PC-3 (cell line): Measurements from ENCODE around the gene KCNG2. TPM values are rescaled to one million over a fixed set of nuclear protein-coding genes. Genes with fewer than 3 reads are reported as not detected.

Experiments
- ATAC-seq: fragments of 200-7000 bp; cut with Tn5 transposase; 2 replicates; pipeline ENCODE4 v1.9.1; 2020; ENCODE audit warnings: mild to moderate bottlenecking, moderate library complexity
- BruUV-seq: library from RNA; stranded (reverse); fragments of 400-500 nt; replicated peaks from 2 replicates; lab custom pipeline; 2021; lab: Mats Ljungman, UMichigan
- CTCF ChIA-PET: fragments of 300-600 bp; sonication (Branson Sonifier 250); formaldehyde crosslinking; loops from one replicate; lab custom pipeline; 2022; ENCODE audit warnings: antibody characterized with exemption; lab: Charles Lee
- POLR2A ChIA-PET: fragments of 300-600 bp; sonication (Branson Sonifier 250); formaldehyde crosslinking; loops from one replicate; lab custom pipeline; 2022; ENCODE audit warnings: antibody characterized with exemption; ENCODE audit not compliant: unreplicated experiment; lab: Charles Lee
- DNase-seq: peaks from one replicate; pipeline ENCODE4 v3.0.0-alpha.2; 2015
- H2AFZ ChIP-seq: fragments of 300-600 bp; sonication (generic); 2 replicates; pipeline ENCODE4 v1.6.0; 2016; ENCODE audit warnings: antibody characterized with exemption, low read length
- H3F3A ChIP-seq: fragments of 300-600 bp; sonication (generic); one replicate; pipeline ENCODE4 v1.6.0; 2017; ENCODE audit warnings: antibody characterized with exemption, low read length, control low read depth, mild to moderate bottlenecking; ENCODE audit not compliant: unreplicated experiment
- H3K27ac ChIP-seq: fragments of 300-600 bp; sonication (generic); 2 replicates; pipeline ENCODE4 v1.5.1; 2016; ENCODE audit warnings: mild to moderate bottlenecking, low read length
- H3K27me3 ChIP-seq: fragments of 300-600 bp; sonication (generic); 2 replicates; pipeline ENCODE4 v1.6.1; 2016; ENCODE audit warnings: low read length, mixed read lengths
- H3K36me3 ChIP-seq: fragments of 300-600 bp; sonication (generic); 2 replicates; pipeline ENCODE4 v1.6.1; 2016; ENCODE audit warnings: low read depth, mixed run types, low read length, mixed read lengths
- H3K4me1 ChIP-seq: fragments of 300-600 bp; sonication (generic); 2 replicates; pipeline ENCODE4 v1.5.1; 2016; ENCODE audit warnings: low read length; ENCODE audit not compliant: insufficient read depth
- H3K4me2 ChIP-seq: fragments of 300-600 bp; sonication (generic); 2 replicates; pipeline ENCODE4 v1.6.0; 2016; ENCODE audit warnings: low read length
- H3K4me3 ChIP-seq: fragments of 300-600 bp; sonication (generic); 2 replicates; pipeline ENCODE4 v1.5.1; 2016; ENCODE audit warnings: mild to moderate bottlenecking, low read length, mixed read lengths
- H3K79me2 ChIP-seq: fragments of 300-600 bp; sonication (generic); 2 replicates; pipeline ENCODE4 v1.6.1; 2017; ENCODE audit warnings: low read length, mixed read lengths
- H3K9ac ChIP-seq: fragments of 300-600 bp; sonication (generic); 2 replicates; pipeline ENCODE4 v1.6.0; 2016; ENCODE audit warnings: mild to moderate bottlenecking, low read length
- H3K9me2 ChIP-seq: fragments of 300-600 bp; sonication (generic); replicated peaks from 2 replicates; pipeline ENCODE4 v1.6.1; 2016; ENCODE audit warnings: mixed run types, low read length, mixed read lengths
- H3K9me3 ChIP-seq: fragments of 300-600 bp; sonication (generic); 2 replicates; pipeline ENCODE4 v1.6.1; 2016; ENCODE audit warnings: low read length, mixed read lengths
- H4K20me1 ChIP-seq: fragments of 300-600 bp; sonication (generic); 2 replicates; pipeline ENCODE4 v1.6.1; 2016; ENCODE audit warnings: low read length, mixed read lengths
- CTCF ChIP-seq: fragments of 300-600 bp; sonication (generic); conservative IDR thresholded peaks from 2 replicates; pipeline ENCODE4 v1.5.1; 2017; ENCODE audit warnings: antibody characterized with exemption, low read depth, mild to moderate bottlenecking, low read length
- EZH2 ChIP-seq: fragments of 300-600 bp; sonication (generic); IDR thresholded peaks from one replicate; pipeline ENCODE4 v1.6.1; 2017; ENCODE audit warnings: antibody characterized with exemption, mild to moderate bottlenecking, low read length; ENCODE audit not compliant: unreplicated experiment
- EZH2phosphoT487 ChIP-seq: fragments of 300-600 bp; sonication (generic); IDR thresholded peaks from 2 replicates; pipeline ENCODE4 v1.6.1; 2018; ENCODE audit warnings: mild to moderate bottlenecking, antibody characterized with exemption, low read length, borderline replicate concordance
- intact Hi-C: fragments of 100-400 bp; cut with micrococcal nuclease; formaldehyde crosslinking; loops from 2 replicates; pipeline ENCODE4 v1.9.0; 2023
- total RNA-seq: library from RNA; depleted of rRNA; stranded (reverse); fragments of >200 nt; gene quantifications from 2 replicates; pipeline ENCODE4 v1.2.3, GENCODE V29; 2014

Gene KCNG2
- total RNA-seq, 1 experiment from 2014 or later: not detected

- no peak overlapping the region for H3K4me3 ChIP-seq
- DNase-seq: no peak
- H3K4me2 ChIP-seq: no peak overlapping the region
- no peaks in the 10 kb centered on the region for H3K79me2 ChIP-seq
- intact Hi-C loops: no loop called here
- no peak overlapping the region for H3K27ac ChIP-seq
- H3F3A ChIP-seq: no peaks in the 10 kb centered on the region
- H3K36me3 ChIP-seq: no peaks in the 10 kb centered on the region
- no peak for TF ChIP-seq EZH2phosphoT487
- no peak for TF ChIP-seq CTCF
- no peak for TF ChIP-seq EZH2
- H3K4me1 ChIP-seq: no peaks in the 10 kb centered on the region
- BruUV-seq: no TSS peak
- no peaks in the 10 kb centered on the region for H4K20me1 ChIP-seq
- ATAC-seq: no peak
- CTCF ChIA-PET: no interaction called here
- peaks cover 19% of the 10 kb centered on the region; the same call in 1 of the 2 replicates for H3K9me3 ChIP-seq
- H2AFZ ChIP-seq: no peak overlapping the region
- POLR2A ChIA-PET: no interaction called here
- no peaks in the 10 kb centered on the region for H3K9me2 ChIP-seq
- H3K27me3 ChIP-seq: no peaks in the 10 kb centered on the region
- no peak overlapping the region for H3K9ac ChIP-seq
Observed at GRCh38 chr18:79900610-79901570, 103.2 kb downstream of the KCNG2 start.

GRCh38 chr18:79901665-79902064, 103.9 kb downstream of the KCNG2 start:
- no peaks in the 10 kb centered on the region for H3K4me1 ChIP-seq
- no peak for ATAC-seq
- POLR2A ChIA-PET: no interaction called here
- no peaks in the 10 kb centered on the region for H4K20me1 ChIP-seq
- no peak for DNase-seq
- no peaks in the 10 kb centered on the region for H3K27me3 ChIP-seq
- no peak overlapping the region for H3K4me3 ChIP-seq
- no peak overlapping the region for H2AFZ ChIP-seq
- TF ChIP-seq EZH2 (no peak), EZH2phosphoT487 (no peak), CTCF (no peak)
- H3F3A ChIP-seq: peaks cover 4% of the 10 kb centered on the region
- no peak overlapping the region for H3K9ac ChIP-seq
- no peak overlapping the region for H3K27ac ChIP-seq
- intact Hi-C loops: no loop called here
- BruUV-seq: no TSS peak
- no peaks in the 10 kb centered on the region for H3K36me3 ChIP-seq
- CTCF ChIA-PET: no interaction called here
- H3K9me3 ChIP-seq: peaks cover 14% of the 10 kb centered on the region; the same call in 1 of the 2 replicates
- no peaks in the 10 kb centered on the region for H3K79me2 ChIP-seq
- no peak overlapping the region for H3K4me2 ChIP-seq
- no peaks in the 10 kb centered on the region for H3K9me2 ChIP-seq

GRCh38 chr18:79902075-79902474, 104.3 kb downstream of the KCNG2 start:
- BruUV-seq: no TSS peak
- no peak for TF ChIP-seq EZH2phosphoT487
- no peak for TF ChIP-seq EZH2
- no peak for TF ChIP-seq CTCF

More at GRCh38 chr18:79902075-79902474, 104.3 kb downstream of the KCNG2 start:
- Histone ChIP-seq H3K9me3 (peaks cover 10% of the 10 kb centered on the region; the same call in 1 of the 2 replicates), H3K4me2 (no peak overlapping the region), H3K4me3 (no peak overlapping the region), H3K9me2 (no peaks in the 10 kb centered on the region), H3F3A (peaks cover 4% of the 10 kb centered on the region), H3K27me3 (no peaks in the 10 kb centered on the region), H4K20me1 (no peaks in the 10 kb centered on the region), H2AFZ (no peak overlapping the region), H3K36me3 (no peaks in the 10 kb centered on the region), H3K9ac (no peak overlapping the region), H3K79me2 (no peaks in the 10 kb centered on the region), H3K27ac (no peak overlapping the region), H3K4me1 (no peaks in the 10 kb centered on the region)
- ATAC-seq (no peak), DNase-seq (no peak)
- POLR2A ChIA-PET: no interaction called here
- CTCF ChIA-PET: no interaction called here
- intact Hi-C loops: no loop called here
